Mucosa of stomach (tissue), 1 donor: ENCODE measurements around the gene NBPF6.
"Not testable (repeated sequence)": the region's sequence is repeated elsewhere in the genome, so short reads cannot be mapped to it uniquely, and the experiment has no call there.

Experiments used
- H3K27me3 ChIP-seq: one replicate; pipeline ENCODE4 v1.7.0; 2013; ENCODE audit warnings: mild to moderate bottlenecking, low read length; ENCODE audit not compliant: control insufficient read depth, insufficient read depth
- H3K36me3 ChIP-seq: one replicate; pipeline ENCODE4 v1.7.0; 2013; ENCODE audit warnings: low read length; ENCODE audit not compliant: control insufficient read depth, insufficient read depth
- H3K4me1 ChIP-seq: one replicate; pipeline ENCODE4 v1.7.0; 2013; ENCODE audit warnings: mild to moderate bottlenecking, low read length; ENCODE audit not compliant: control insufficient read depth, insufficient read depth
- H3K4me3 ChIP-seq: one replicate; pipeline ENCODE4 v1.7.0; 2013; ENCODE audit warnings: low read length
- H3K9ac ChIP-seq: one replicate; pipeline ENCODE4 v1.7.0; 2013; ENCODE audit warnings: mild to moderate bottlenecking, low read length, moderate library complexity
- H3K9me3 ChIP-seq: one replicate; pipeline ENCODE4 v1.7.0; 2013; ENCODE audit warnings: mild to moderate bottlenecking, low read length, moderate library complexity; ENCODE audit not compliant: control insufficient read depth
- donor health status: Pancreatic carcinoma.

NBPF6 gene

DNA sequence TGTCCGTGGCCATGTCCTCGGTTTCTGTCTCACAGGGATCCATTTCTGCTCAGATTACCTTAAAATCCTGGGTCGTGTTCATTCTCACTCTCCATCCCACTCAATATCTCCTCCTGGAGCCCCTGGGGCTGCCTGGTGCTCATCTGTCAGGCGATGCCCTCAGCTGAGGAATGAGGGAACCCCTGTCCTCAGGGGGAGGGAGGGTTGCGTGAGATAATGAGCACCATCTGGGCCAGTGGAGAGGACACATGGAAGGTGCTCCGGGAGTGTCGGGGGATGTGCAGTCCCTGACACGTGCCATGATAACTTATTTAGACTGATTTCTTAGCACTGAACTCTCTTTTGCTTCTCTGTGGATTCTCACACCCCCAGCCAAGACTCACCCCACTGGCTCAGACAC lies 16.0 kb downstream of the NBPF6 start:
- H3K4me1 ChIP-seq, H3K9ac ChIP-seq, H3K27me3 ChIP-seq, H3K9me3 ChIP-seq, H3K36me3 ChIP-seq, H3K4me3 ChIP-seq: not testable (repeated sequence)

DNA sequence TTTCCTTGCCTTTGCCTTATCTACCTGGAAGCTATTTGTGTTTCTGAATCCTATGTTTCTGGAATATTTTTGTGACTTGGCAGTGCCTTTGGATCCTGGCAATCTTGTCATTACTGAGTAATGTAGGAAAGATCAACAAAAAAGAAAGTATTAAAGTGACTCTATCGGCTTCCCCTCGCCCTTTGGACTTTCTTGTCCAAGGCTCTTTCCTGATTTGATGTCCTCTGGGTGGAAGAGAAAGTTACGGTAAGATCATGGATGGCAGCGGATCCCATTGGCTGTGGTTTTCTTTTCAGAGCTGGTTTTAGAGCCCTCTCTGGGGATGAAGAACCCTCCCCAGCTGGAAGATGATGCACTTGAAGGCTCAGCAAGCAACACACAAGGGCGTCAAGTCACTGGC lies 17.0 kb downstream of the NBPF6 start:
- not testable (repeated sequence) for H3K9ac ChIP-seq, H3K4me3 ChIP-seq, H3K4me1 ChIP-seq, H3K36me3 ChIP-seq, H3K27me3 ChIP-seq, H3K9me3 ChIP-seq

DNA sequence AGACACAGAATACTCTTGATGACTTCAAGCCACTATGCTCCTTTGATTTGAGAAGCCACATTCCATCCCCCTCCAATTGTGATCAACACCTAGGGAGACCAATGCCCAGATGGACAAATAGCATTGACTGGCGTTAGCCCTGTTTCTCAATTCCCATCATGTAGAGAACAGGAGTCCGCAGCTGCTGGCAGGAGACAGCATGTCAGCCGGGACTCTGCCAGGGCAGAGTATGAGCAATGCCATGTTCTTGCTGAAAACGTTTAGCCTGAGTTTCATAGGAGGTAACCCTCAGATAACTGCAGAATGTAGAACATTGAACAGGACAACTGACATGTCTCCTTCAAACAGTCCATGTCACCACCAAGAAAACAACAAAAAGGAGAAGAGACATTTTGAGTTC lies 20.6 kb downstream of the NBPF6 start:
- not testable (repeated sequence) for H3K36me3 ChIP-seq, H3K9ac ChIP-seq, H3K27me3 ChIP-seq, H3K4me1 ChIP-seq, H3K4me3 ChIP-seq, H3K9me3 ChIP-seq

DNA sequence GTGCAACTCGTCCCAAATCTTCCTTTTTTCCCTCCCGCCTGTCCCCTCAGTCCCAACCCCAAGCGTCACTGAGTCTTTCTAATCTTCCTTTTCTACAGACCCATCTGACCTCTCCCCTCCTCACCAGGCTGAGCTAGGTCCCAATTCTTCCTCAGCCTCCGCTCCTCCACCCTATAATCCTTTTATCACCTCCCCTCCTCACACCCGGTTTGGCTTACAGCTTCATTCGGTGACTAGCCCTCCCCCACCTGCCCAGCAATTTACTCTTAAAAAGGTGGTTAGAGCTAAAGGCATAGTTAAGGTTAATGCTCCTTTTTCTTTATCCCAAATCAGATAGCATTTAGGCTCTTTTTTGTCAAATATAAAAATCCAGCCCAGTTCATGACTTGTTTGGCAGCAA lies 24.4 kb downstream of the NBPF6 start:
- not testable (repeated sequence) for H3K9me3 ChIP-seq, H3K36me3 ChIP-seq, H3K4me1 ChIP-seq, H3K9ac ChIP-seq, H3K27me3 ChIP-seq, H3K4me3 ChIP-seq

DNA sequence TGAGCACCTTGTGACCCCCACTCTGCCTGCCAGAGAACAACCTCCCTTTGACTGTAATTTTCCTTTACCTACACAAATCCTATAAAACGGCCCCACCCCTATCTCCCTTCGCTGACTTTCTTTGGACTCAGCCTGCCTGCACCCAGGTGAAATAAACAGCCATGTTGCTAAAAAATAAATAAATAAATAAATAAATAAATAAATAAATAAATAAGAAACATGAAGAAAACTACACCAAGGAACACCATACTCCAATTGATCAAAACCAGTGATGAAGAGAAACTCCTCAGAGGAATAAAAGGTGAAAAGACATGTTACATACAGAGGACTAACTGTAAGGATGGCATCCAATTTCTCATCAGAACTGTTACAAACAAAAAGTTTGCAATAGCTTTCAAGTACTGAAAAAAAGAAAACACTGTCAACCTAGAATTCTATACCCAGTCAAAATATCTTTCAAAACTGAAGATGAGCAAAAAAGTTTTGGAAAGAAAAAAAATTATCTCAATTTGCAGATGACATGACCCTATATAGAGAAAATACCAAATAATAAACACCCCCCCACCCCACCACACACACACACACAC lies 28.4 kb downstream of the NBPF6 start:
- Histone ChIP-seq H3K9ac (no peak overlapping the region), H3K36me3 (no peaks in the 10 kb centered on the region), H3K4me3 (no peak overlapping the region), H3K27me3 (no peaks in the 10 kb centered on the region), H3K9me3 (no peaks in the 10 kb centered on the region), H3K4me1 (no peaks in the 10 kb centered on the region)

DNA sequence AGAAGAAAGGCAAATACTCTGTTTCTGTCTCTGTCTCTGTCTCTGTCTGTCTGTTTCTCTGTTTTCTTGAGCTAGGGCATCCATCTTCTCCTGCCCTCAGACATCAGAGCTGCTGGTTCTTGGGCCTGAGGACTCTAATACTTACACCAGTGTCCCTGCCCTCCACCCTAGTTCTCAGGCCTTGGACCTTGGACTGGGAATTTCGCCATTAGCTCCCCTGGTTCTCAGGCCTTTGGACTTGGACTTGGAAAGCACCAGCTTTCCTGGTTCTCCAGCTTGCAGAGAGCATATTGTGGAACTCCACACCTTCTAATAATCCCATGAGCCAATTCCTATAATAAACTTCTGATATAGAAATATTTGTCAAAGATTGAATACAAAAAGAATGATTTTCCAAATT lies 32.6 kb downstream of the NBPF6 start:
- Histone ChIP-seq H3K36me3 (no peaks in the 10 kb centered on the region), H3K4me3 (no peak overlapping the region), H3K27me3 (no peaks in the 10 kb centered on the region), H3K9me3 (no peaks in the 10 kb centered on the region), H3K9ac (no peak overlapping the region), H3K4me1 (no peaks in the 10 kb centered on the region)

DNA sequence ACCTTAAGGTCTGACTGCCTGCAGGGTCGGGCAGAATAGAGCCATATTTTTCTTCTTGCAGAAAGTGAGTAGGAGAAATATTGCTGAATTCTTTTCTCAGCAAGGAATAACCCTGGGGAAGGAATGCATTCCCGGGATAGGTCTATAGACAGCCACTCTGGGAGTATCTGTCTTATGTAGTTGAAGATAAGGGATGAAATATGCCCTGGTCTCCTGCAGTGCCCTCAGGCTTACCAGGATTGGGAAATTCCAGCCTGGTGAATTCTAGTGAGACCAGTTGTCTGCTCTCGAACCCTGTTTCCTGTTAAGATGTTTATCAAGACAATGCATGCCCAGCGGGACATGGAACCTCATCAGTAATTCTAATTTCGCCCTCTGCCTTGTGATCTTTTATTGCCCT lies 35.8 kb downstream of the NBPF6 start:
- not testable (repeated sequence) for H3K9me3 ChIP-seq, H3K9ac ChIP-seq, H3K4me3 ChIP-seq, H3K4me1 ChIP-seq, H3K27me3 ChIP-seq, H3K36me3 ChIP-seq

DNA sequence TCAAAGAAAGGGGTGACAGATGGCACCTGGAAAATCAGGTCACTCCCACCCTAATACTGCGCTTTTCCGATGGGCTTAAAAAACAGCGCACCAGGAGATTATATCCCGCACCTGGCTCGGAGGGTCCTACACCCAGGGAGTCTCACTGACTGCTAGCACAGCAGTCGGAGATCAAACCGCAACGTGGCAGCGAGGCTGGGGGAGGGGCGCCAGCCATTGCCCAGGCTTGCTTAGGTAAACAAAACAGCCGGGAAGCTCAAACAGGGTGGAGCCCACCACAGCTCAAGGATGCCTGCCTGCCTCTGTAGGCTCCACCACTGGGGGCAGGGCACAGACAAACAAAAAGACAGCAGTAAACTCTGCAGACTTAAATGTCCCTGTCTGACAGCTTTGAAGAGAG lies 36.6 kb downstream of the NBPF6 start:
- H3K27me3 ChIP-seq, H3K4me3 ChIP-seq, H3K4me1 ChIP-seq, H3K36me3 ChIP-seq, H3K9ac ChIP-seq, H3K9me3 ChIP-seq: not testable (repeated sequence)

DNA sequence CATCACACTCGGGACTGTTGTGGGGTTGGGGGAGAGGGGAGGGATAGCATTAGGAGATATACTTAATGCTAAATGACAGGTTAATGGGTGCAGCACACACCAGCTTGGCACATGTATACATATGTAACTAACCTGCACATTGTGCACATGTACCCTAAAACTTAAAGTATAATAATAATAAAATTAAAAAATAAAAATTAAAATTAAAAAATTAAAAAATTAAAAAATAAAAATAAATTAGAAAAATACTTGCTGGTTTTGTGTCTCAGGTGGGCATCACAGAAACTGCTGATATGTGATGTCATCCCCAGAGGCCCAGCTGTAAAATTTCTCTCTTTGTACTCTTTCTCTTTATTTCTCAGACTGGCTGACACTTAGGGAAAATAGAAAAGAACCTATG lies 44.9 kb downstream of the NBPF6 start:
- H3K9ac ChIP-seq, H3K9me3 ChIP-seq, H3K4me1 ChIP-seq, H3K27me3 ChIP-seq, H3K4me3 ChIP-seq, H3K36me3 ChIP-seq: not testable (repeated sequence)

DNA sequence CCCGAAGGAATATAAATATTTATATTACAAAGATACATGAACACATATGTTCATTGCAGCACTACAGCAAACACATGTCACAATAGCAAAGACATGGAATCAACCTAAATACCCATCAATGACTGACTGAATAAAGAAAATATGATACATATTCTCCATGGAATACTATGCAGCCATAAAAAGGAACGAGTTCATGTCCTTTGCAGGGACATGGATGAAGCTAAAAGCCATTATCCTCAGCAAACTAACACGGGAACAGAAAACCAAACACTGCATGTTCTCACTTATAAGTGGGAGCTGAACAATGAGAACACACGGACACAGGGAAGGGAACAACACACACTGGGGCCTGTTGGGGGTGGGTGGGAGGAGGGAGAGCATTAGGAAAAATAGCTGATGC lies 46.7 kb downstream of the NBPF6 start:
- not testable (repeated sequence) for H3K9me3 ChIP-seq, H3K27me3 ChIP-seq, H3K36me3 ChIP-seq, H3K4me1 ChIP-seq, H3K4me3 ChIP-seq, H3K9ac ChIP-seq

DNA sequence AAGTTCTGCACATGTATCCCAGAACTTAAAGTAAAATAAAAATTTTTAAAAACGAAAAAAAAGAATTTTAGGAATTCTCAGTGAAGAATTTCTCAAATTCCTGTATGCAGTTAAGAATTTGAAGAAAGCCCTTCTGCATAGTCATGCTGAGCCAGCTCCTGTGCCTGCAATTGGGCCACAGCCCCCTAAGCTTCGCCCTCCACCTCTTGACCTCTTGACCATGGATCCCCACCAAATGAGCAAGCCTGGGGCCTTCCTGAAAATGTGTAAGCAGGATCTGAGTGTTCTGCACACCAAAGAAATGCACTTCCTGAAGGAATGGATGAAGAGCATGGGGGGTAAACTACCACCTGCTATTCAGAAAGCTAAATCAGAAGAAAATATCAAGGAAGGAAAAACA lies 52.0 kb downstream of the NBPF6 start:
- no peaks in the 10 kb centered on the region for H3K4me1 ChIP-seq
- no peak overlapping the region for H3K9ac ChIP-seq
- no peaks in the 10 kb centered on the region for H3K27me3 ChIP-seq
- H3K36me3 ChIP-seq: no peaks in the 10 kb centered on the region
- H3K9me3 ChIP-seq: no peaks in the 10 kb centered on the region
- H3K4me3 ChIP-seq: no peak overlapping the region

DNA sequence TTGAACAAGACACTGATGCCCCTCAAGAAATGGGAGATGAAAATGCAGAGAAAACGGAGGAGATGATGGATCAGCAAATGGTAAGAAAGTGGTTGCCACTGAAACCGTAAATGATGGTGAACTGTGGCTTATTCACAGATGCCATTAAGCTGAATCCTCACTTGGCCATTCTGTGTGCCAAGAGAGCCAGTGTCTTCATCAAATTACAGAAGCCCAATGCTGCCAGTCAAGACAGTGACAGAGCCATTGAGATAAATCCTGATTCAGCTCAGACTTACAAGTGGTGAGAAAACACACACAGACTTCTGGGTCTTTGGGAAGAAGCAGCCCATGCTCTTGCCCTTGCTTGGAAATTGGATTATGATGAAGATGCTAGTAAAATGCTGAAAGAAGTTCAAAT lies 52.5 kb downstream of the NBPF6 start:
- Histone ChIP-seq H3K4me1 (no peaks in the 10 kb centered on the region), H3K9me3 (no peaks in the 10 kb centered on the region), H3K27me3 (no peaks in the 10 kb centered on the region), H3K36me3 (no peaks in the 10 kb centered on the region), H3K9ac (no peak overlapping the region), H3K4me3 (no peak overlapping the region)

DNA sequence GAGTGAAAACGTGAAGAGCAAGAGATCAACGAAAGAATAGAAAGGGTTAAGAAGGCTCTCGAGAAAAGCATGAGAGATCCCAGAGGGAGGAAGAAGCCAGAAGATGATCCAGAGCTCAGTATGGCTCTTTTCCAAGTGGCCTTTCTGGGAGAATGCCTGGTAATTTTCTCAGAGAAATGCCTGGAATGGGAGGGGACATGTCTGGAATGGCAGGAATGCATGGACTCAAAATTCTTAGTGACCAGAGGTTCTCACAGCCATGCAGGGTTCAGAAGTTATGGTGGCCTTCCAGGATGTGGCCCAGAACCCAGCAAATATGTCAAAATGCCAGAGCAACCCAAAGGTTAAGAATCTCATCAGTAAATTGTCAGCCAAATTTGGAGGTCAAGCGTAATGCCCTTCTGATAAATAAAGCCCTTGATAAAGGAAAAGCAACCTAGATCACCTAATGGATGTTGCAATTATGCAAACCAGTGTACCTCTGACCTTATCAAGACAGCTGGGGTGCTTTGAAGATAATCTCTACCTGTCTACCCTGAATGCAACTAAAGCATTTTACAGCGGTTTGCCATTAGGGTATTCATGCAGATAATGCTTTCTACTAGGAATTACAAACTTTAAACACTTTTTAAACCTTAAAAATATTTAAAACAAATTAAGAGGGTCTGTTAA lies 53.1 kb downstream of the NBPF6 start:
- H3K9ac ChIP-seq: no peak overlapping the region
- H3K9me3 ChIP-seq: no peaks in the 10 kb centered on the region
- no peaks in the 10 kb centered on the region for H3K27me3 ChIP-seq
- no peaks in the 10 kb centered on the region for H3K36me3 ChIP-seq
- no peak overlapping the region for H3K4me3 ChIP-seq
- no peaks in the 10 kb centered on the region for H3K4me1 ChIP-seq
